ENCODE measurements around the gene ELF4. TPM values are rescaled to one million over a fixed set of nuclear protein-coding genes. Genes with fewer than 3 reads are reported as not detected.
"Not testable (repeated sequence)": the region's sequence is repeated elsewhere in the genome, so short reads cannot be mapped to it uniquely, and the experiment has no call there.

ELF4 gene
- total RNA-seq, 2 experiments from 2014 or later = 48.0 to 48.7 TPM

- H3K27me3 Mint-ChIP-seq = no peaks in the 10 kb centered on the region
- no peak overlapping the region for H3K4me3 Mint-ChIP-seq
- no peak for DNase-seq
- ChIA-PET CTCF (no interaction called here), POLR2A (no interaction called here)
- H3K27ac Mint-ChIP-seq = no peak overlapping the region
- peaks cover 24% of the 10 kb centered on the region for H3K36me3 Mint-ChIP-seq (ENCODE audit: low read depth)
- no peaks in the 10 kb centered on the region for H3K9me3 Mint-ChIP-seq
- H3K4me1 Mint-ChIP-seq = peaks cover 11% of the 10 kb centered on the region
These were observed 14.3 kb upstream of the ELF4 start for GRCh38 chrX:130124577-130124976.

GRCh38 chrX:130121505-130121800 is 11.2 kb upstream of the ELF4 start:
- peak overlapping the region; percentile 65 for H3K4me3 Mint-ChIP-seq
- ChIA-PET POLR2A (interaction anchor here (1.0 to 5.9 kb wide), 5 partner anchors 12 to 40 kb away, joined by 4 to 55 read pairs (median 16); partner anchors contain the start of gene ELF4), CTCF (interaction anchor here (0.7 to 6.9 kb wide), 15 partner anchors 13 to 96 kb away, joined by 3 to 103 read pairs (median 5); no protein-coding TSS in a partner anchor)
- no peak for DNase-seq
- no peaks in the 10 kb centered on the region for H3K9me3 Mint-ChIP-seq
- peaks cover 33% of the 10 kb centered on the region for H3K4me1 Mint-ChIP-seq
- no peaks in the 10 kb centered on the region for H3K27me3 Mint-ChIP-seq
- H3K36me3 Mint-ChIP-seq (ENCODE audit: low read depth) = peaks cover 9% of the 10 kb centered on the region
- no peak overlapping the region for H3K27ac Mint-ChIP-seq

GRCh38 chrX:130120746-130121504 is 10.6 kb upstream of the ELF4 start:
- H3K27me3 Mint-ChIP-seq = no peaks in the 10 kb centered on the region
- CTCF ChIA-PET = interaction anchor here (0.7 to 6.9 kb wide), 18 partner anchors 10 to 100 kb away, joined by 3 to 103 read pairs (median 5); no protein-coding TSS in a partner anchor
- H3K9me3 Mint-ChIP-seq = no peaks in the 10 kb centered on the region
- H3K27ac Mint-ChIP-seq = peak overlapping the region; percentile 59
- peaks cover 9% of the 10 kb centered on the region for H3K36me3 Mint-ChIP-seq (ENCODE audit: low read depth)
- H3K4me3 Mint-ChIP-seq = peak overlapping the region; percentile 65
- POLR2A ChIA-PET = interaction anchor here (0.6 to 5.9 kb wide), 9 partner anchors 12 to 44 kb away, joined by 3 to 55 read pairs (median 4); partner anchors contain the start of gene ELF4
- DNase-seq = peak; percentile 69
- H3K4me1 Mint-ChIP-seq = peaks cover 33% of the 10 kb centered on the region

- DNase-seq = peak; percentile 20
- POLR2A ChIA-PET = interaction anchor here (0.6 to 5.9 kb wide), 10 partner anchors 11 to 74 kb away, joined by 3 to 55 read pairs (median 4); partner anchors contain the start of gene ELF4
These were observed 10.0 kb upstream of the ELF4 start for GRCh38 chrX:130120321-130120731.

GRCh38 chrX:130119312-130119898 is 9.1 kb upstream of the ELF4 start:
- H3K27ac Mint-ChIP-seq = peak overlapping the region; percentile 72
- peaks cover 46% of the 10 kb centered on the region for H3K4me1 Mint-ChIP-seq
- CTCF ChIA-PET = interaction anchor here (0.8 to 6.9 kb wide), 7 partner anchors 10 to 41 kb away, joined by 3 to 103 read pairs (median 4); no protein-coding TSS in a partner anchor
- DNase-seq = no peak
- H3K9me3 Mint-ChIP-seq = no peaks in the 10 kb centered on the region
- H3K27me3 Mint-ChIP-seq = no peaks in the 10 kb centered on the region
- POLR2A ChIA-PET = interaction anchor here (0.7 to 5.9 kb wide), 7 partner anchors 10 to 75 kb away, joined by 3 to 55 read pairs (median 6); partner anchors contain the start of gene ELF4
- H3K4me3 Mint-ChIP-seq = peak overlapping the region; percentile 65
- peaks cover 9% of the 10 kb centered on the region for H3K36me3 Mint-ChIP-seq (ENCODE audit: low read depth)

More at GRCh38 chrX:130120321-130120731, 10.0 kb upstream of the ELF4 start:
- peak overlapping the region; percentile 65 for H3K4me3 Mint-ChIP-seq
- CTCF ChIA-PET = interaction anchor here (0.7 to 6.9 kb wide), 12 partner anchors 10 to 100 kb away, joined by 4 to 103 read pairs (median 6); no protein-coding TSS in a partner anchor
- peak overlapping the region; percentile 59 for H3K27ac Mint-ChIP-seq
- peaks cover 38% of the 10 kb centered on the region for H3K4me1 Mint-ChIP-seq
- H3K9me3 Mint-ChIP-seq = no peaks in the 10 kb centered on the region
- H3K36me3 Mint-ChIP-seq (ENCODE audit: low read depth) = peaks cover 9% of the 10 kb centered on the region
- no peaks in the 10 kb centered on the region for H3K27me3 Mint-ChIP-seq

GRCh38 chrX:130118441-130119311 is 8.4 kb upstream of the ELF4 start:
- H3K27ac Mint-ChIP-seq = peak overlapping the region; percentile 72
- no peaks in the 10 kb centered on the region for H3K9me3 Mint-ChIP-seq
- ChIA-PET POLR2A (interaction anchor here (0.9 to 5.9 kb wide), 6 partner anchors 9 to 75 kb away, joined by 3 to 55 read pairs (median 11); partner anchors contain the start of gene ELF4), CTCF (interaction anchor here (0.8 to 6.9 kb wide), 6 partner anchors 10 to 41 kb away, joined by 3 to 103 read pairs (median 4); no protein-coding TSS in a partner anchor)
- DNase-seq = peak; percentile 18
- H3K4me3 Mint-ChIP-seq = peak overlapping the region; percentile 41
- H3K27me3 Mint-ChIP-seq = no peaks in the 10 kb centered on the region
- H3K4me1 Mint-ChIP-seq = peaks cover 53% of the 10 kb centered on the region
- peaks cover 8% of the 10 kb centered on the region for H3K36me3 Mint-ChIP-seq (ENCODE audit: low read depth)

GRCh38 chrX:130117166-130117565 is 6.9 kb upstream of the ELF4 start:
- Mint-ChIP-seq H3K9me3 (no peaks in the 10 kb centered on the region), H3K4me1 (peaks cover 55% of the 10 kb centered on the region), H3K27me3 (no peaks in the 10 kb centered on the region), H3K4me3 (no peak overlapping the region), H3K36me3 (ENCODE audit: low read depth) (no peaks in the 10 kb centered on the region), H3K27ac (no peak overlapping the region)
- no peak for DNase-seq
- CTCF ChIA-PET = interaction anchor here (6.9 kb wide), 1 partner anchor 36 kb away, joined by 103 read pairs; no protein-coding TSS in a partner anchor
- POLR2A ChIA-PET = no interaction called here

- H3K4me1 Mint-ChIP-seq = peaks cover 51% of the 10 kb centered on the region
- not testable (repeated sequence) for DNase-seq; H3K4me3 Mint-ChIP-seq; H3K27me3 Mint-ChIP-seq; H3K9me3 Mint-ChIP-seq; H3K36me3 Mint-ChIP-seq (ENCODE audit: low read depth); H3K27ac Mint-ChIP-seq
- ChIA-PET POLR2A (interaction anchor here (0.8 kb wide), 1 partner anchor 28 kb away, joined by 3 read pairs; no protein-coding TSS in a partner anchor), CTCF (interaction anchor here (1.4 kb wide), 1 partner anchor 36 kb away, joined by 3 read pairs; no protein-coding TSS in a partner anchor)
These were observed 5.0 kb upstream of the ELF4 start for GRCh38 chrX:130115119-130115885.

- no peak for DNase-seq
- H3K4me1 Mint-ChIP-seq = peaks cover 40% of the 10 kb centered on the region
- H3K36me3 Mint-ChIP-seq (ENCODE audit: low read depth) = peaks cover 3% of the 10 kb centered on the region
- CTCF ChIA-PET = no interaction called here
- H3K27me3 Mint-ChIP-seq = no peaks in the 10 kb centered on the region
- no peaks in the 10 kb centered on the region for H3K9me3 Mint-ChIP-seq
- no peak overlapping the region for H3K4me3 Mint-ChIP-seq
- H3K27ac Mint-ChIP-seq = no peak overlapping the region
- POLR2A ChIA-PET = no interaction called here
These were observed 3.9 kb upstream of the ELF4 start for GRCh38 chrX:130114141-130114588.

GRCh38 chrX:130111220-130112154 is 1.2 kb upstream of the ELF4 start:
- Mint-ChIP-seq H3K36me3 (ENCODE audit: low read depth) (peaks cover 11% of the 10 kb centered on the region), H3K27me3 (no peaks in the 10 kb centered on the region), H3K4me3 (peak overlapping the region; percentile 62), H3K27ac (peak overlapping the region; percentile 6), H3K4me1 (peaks cover 42% of the 10 kb centered on the region), H3K9me3 (no peaks in the 10 kb centered on the region)
- DNase-seq = no peak
- ChIA-PET POLR2A (interaction anchor here (0.8 to 5.4 kb wide), 3 partner anchors 26 to 60 kb away, joined by 3 to 59 read pairs (median 17); partner anchors contain the start of gene RAB33A), CTCF (interaction anchor here (1.4 kb wide), 1 partner anchor 31 kb away, joined by 4 read pairs; no protein-coding TSS in a partner anchor)
